Gastroesophageal sphincter (tissue), 4 donors: ENCODE data around the gene DRD4. TPM values are rescaled to one million over a fixed set of nuclear protein-coding genes. Genes with fewer than 3 reads are reported as not detected.

Experiments
- ATAC-seq: fragments of 150-250 bp; one replicate; pipeline ENCODE4 v1.9.1; 2016; ENCODE audit warnings: mild to moderate bottlenecking, moderate library complexity
- H3K27ac ChIP-seq, 4 donors: fragments of 200-600 bp; sonication (generic) in 3 of 4; 1 replicate in 3 of 4; 2 replicates in 1 of 4; pipeline ENCODE4 v1.5.1; 2016 to 2019
- H3K27me3 ChIP-seq: fragments of 200-600 bp; sonication (generic); one replicate; pipeline ENCODE4 v1.5.1; 2019
- H3K36me3 ChIP-seq, 2 donors: fragments of 200-600 bp; sonication (generic); one replicate each; pipeline ENCODE4 v1.5.1; 2019; ENCODE audit warnings: control low read depth in 1 of 2
- H3K4me1 ChIP-seq, 3 donors: fragments of 200-600 bp; sonication (generic); 1 replicate in 2 of 3; 2 replicates in 1 of 3; pipeline ENCODE4 v1.5.1; 2016 to 2019; ENCODE audit warnings: control low read depth in 2 of 3
- H3K4me3 ChIP-seq, 2 donors: fragments of 200-600 bp; sonication (generic); one replicate each; pipeline ENCODE4 v1.5.1; 2019; ENCODE audit warnings: mild to moderate bottlenecking in 1 of 2, moderate library complexity in 1 of 2
- H3K9me3 ChIP-seq, 3 donors: fragments of 200-600 bp; sonication (generic); one replicate each; pipeline ENCODE4 v1.5.1; 2017 to 2019; ENCODE audit warnings: control low read depth in 2 of 3
- EP300 ChIP-seq: sonication (generic); formaldehyde crosslinking; IDR thresholded peaks from one replicate; pipeline ENCODE4 v1.6.1; 2017; ENCODE audit warnings: antibody characterized with exemption, mild to moderate bottlenecking
- POLR2A ChIP-seq, 2 donors: fragments of 450-650 bp; IDR thresholded peaks; one replicate each; pipeline ENCODE4 v1.6.1; 2017; ENCODE audit warnings: antibody characterized with exemption in 2 of 2, mild to moderate bottlenecking in 2 of 2, moderate library complexity in 1 of 2
- POLR2AphosphoS5 ChIP-seq: sonication (generic); formaldehyde crosslinking; IDR thresholded peaks from one replicate; pipeline ENCODE4 v1.6.1; 2017; ENCODE audit warnings: antibody characterized with exemption
- WGBS, 2 donors: methylation state at CpG; one replicate each; pipeline ENCODE4 v1.1.5; 2018; ENCODE audit warnings: low coverage in 1 of 2; 5-methylcytosine and 5-hydroxymethylcytosine counted together
- total RNA-seq, 4 donors: library from RNA; depleted of rRNA; stranded (reverse); fragments of >200 nt; gene quantifications; one replicate each; pipeline ENCODE4 v1.1.0, GENCODE V29; 2016
- TF ChIP-seq, protein P1 (sequence below), 4 experiments: fragments of 200-600 bp in 2 of 4; fragments of 450-650 bp in 2 of 4; sonication (generic) in 1 of 4; IDR thresholded peaks; one replicate each; pipeline ENCODE4 v1.5.1; 2017 to 2019; ENCODE audit warnings: antibody characterized with exemption in 4 of 4, mild to moderate bottlenecking in 2 of 4, moderate library complexity in 2 of 4

DRD4 gene
- total RNA-seq, 4 donors from 2014 or later, result 0.27 TPM; not detected in 3

- Histone ChIP-seq H3K9me3 (no peaks in the 10 kb centered on the region), H3K4me3 (no peak overlapping the region), H3K4me1 (peaks cover 0 to 20% (median 0%) of the 10 kb centered on the region in 3 donors), H3K36me3 (peaks cover 0 to 47% of the 10 kb centered on the region in 2 donors), H3K27ac (no peak overlapping the region), H3K27me3 (peaks cover 28% of the 10 kb centered on the region)
- 77% methylated on average over 13 of the region's 15 CpGs; no CpG with 5 or more reads in 1 of the 2 donors for WGBS, 2 donors
- ATAC-seq, result no peak
- TF ChIP-seq POLR2A (IDR thresholded peaks at IDR 0.05) (no peak), EP300 (no peak), POLR2AphosphoS5 (no peak)
- TF ChIP-seq, protein P1, sequence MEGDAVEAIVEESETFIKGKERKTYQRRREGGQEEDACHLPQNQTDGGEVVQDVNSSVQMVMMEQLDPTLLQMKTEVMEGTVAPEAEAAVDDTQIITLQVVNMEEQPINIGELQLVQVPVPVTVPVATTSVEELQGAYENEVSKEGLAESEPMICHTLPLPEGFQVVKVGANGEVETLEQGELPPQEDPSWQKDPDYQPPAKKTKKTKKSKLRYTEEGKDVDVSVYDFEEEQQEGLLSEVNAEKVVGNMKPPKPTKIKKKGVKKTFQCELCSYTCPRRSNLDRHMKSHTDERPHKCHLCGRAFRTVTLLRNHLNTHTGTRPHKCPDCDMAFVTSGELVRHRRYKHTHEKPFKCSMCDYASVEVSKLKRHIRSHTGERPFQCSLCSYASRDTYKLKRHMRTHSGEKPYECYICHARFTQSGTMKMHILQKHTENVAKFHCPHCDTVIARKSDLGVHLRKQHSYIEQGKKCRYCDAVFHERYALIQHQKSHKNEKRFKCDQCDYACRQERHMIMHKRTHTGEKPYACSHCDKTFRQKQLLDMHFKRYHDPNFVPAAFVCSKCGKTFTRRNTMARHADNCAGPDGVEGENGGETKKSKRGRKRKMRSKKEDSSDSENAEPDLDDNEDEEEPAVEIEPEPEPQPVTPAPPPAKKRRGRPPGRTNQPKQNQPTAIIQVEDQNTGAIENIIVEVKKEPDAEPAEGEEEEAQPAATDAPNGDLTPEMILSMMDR (IDR thresholded peaks at IDR 0.05), result no peak
Observed at GRCh38 chr11:623349-623869, 13.7 kb upstream of the DRD4 start.

DNA sequence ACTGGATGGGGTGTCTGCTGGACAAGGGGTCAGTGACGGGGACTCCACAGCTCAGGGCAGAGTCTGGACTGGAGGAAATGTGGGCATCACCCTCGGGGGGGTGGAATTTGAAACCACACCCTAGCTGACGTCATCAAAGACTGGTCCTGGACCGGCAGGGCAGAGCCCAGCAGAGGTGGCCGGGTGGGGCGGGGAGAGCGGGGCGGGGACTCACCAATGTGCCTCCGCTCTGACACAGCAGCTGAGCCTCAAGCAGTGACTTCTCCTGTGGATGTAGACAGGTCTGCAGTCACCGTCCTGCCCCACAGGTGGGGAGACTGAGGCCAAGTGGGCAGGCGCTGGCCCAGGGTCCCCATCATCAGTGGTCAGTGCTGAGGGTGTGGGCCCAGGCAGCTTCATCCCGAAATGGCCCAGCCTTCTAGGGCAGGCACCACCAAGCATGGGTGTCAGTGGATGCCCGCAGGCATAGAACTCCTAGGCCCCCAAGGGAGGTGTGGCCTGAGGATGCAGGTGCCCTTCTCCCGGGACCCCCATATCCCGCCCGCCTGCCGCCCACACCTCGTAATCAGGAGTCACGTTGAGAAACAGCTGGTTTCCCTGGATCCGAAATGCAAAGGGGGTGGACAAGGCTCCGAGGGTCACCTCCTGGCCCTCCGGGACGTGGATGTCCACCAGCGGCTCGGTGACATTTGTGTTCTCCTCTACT lies 12.9 kb upstream of the DRD4 start:
- 57 to 81% methylated on average over 3 to 11 of the region's 25 CpGs for WGBS, 2 donors

GRCh38 chr11:624705-625635 lies 12.1 kb upstream of the DRD4 start, which contains the start of gene CDHR5:
TSS of gene CDHR5 (minus strand) at chr11:624955. CDS start at chr11:624902, 53 bp downstream.
- Histone ChIP-seq H3K4me1 (peaks cover 0 to 36% (median 0%) of the 10 kb centered on the region in 3 donors), H3K9me3 (no peaks in the 10 kb centered on the region), H3K4me3 (no peak within 1 kb of the TSS), H3K36me3 (peaks cover 0 to 33% of the 10 kb centered on the region in 2 donors), H3K27me3 (peaks cover 28% of the 10 kb centered on the region), H3K27ac (no peak within 1 kb of the TSS)
- no CpG with 5 or more reads among the region's 33 CpGs for WGBS, 2 donors
- TF ChIP-seq, protein P1 (IDR thresholded peaks at IDR 0.05), result no peak
- TF ChIP-seq POLR2A (IDR thresholded peaks at IDR 0.05) (no peak), EP300 (no peak), POLR2AphosphoS5 (no peak)
- ATAC-seq, result no peak

More for the DNA sequence above, 12.9 kb upstream of the DRD4 start:
- Histone ChIP-seq H3K4me1 (peaks cover 0 to 27% (median 0%) of the 10 kb centered on the region in 3 donors), H3K36me3 (peaks cover 0 to 40% of the 10 kb centered on the region in 2 donors), H3K27me3 (peaks cover 28% of the 10 kb centered on the region), H3K27ac (no peak overlapping the region), H3K4me3 (no peak overlapping the region), H3K9me3 (no peaks in the 10 kb centered on the region)
- ATAC-seq, result no peak
- TF ChIP-seq POLR2AphosphoS5 (no peak), EP300 (no peak), POLR2A (IDR thresholded peaks at IDR 0.05) (no peak)
- TF ChIP-seq, protein P1 (IDR thresholded peaks at IDR 0.05), result no peak

DNA sequence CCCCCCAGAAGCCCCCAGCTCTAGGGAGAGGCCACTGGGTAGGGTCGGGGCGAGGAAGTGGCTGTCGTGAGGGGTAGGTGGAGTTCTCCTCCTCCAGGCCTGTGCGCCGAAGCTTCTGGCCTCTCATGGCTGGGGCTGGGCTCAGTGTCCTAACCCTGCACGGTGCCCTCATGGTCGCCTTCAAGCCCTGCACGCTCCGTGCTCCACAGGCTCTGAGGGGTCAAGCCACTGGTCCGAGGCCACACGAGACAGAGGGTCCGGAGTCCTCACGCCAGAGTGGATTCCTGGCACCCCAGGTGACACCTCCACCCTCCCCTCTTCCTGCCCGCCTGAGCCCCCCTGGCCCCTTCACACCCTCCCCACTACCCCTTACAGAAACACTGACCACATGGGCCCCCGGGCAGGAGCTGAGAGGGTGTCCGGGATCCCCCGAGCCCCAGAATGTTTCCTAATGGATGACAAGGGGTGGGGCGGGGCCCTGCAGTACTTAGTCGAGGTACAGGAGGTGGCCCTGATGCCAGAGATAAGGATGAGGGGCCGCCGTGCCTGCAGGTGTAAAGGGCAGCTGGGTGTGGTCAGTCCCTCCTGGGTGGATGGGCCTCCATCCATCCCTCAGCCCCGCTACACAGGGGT lies 11.3 kb upstream of the DRD4 start:
- peaks cover 0 to 28% of the 10 kb centered on the region in 2 donors for H3K36me3 ChIP-seq
- no peak overlapping the region for H3K4me3 ChIP-seq
- ATAC-seq, result no peak
- TF ChIP-seq POLR2AphosphoS5 (no peak), EP300 (no peak)
- 58% methylated on average over 2 of the region's 22 CpGs; no CpG with 5 or more reads in 1 of the 2 donors for WGBS, 2 donors
- H3K27me3 ChIP-seq, result peaks cover 28% of the 10 kb centered on the region
- H3K27ac ChIP-seq, result no peak overlapping the region
- H3K4me1 ChIP-seq, result peaks cover 0 to 37% (median 0%) of the 10 kb centered on the region in 3 donors
- no peaks in the 10 kb centered on the region for H3K9me3 ChIP-seq
